Cerebellar cortex (tissue), 1 donor: ENCODE data around the gene ESCO1.

Experiments
- DNase-seq: peaks from one replicate; pipeline ENCODE4 v3.0.0-alpha.2; 2015; ENCODE audit warnings: low spot score

Gene ESCO1

DNA sequence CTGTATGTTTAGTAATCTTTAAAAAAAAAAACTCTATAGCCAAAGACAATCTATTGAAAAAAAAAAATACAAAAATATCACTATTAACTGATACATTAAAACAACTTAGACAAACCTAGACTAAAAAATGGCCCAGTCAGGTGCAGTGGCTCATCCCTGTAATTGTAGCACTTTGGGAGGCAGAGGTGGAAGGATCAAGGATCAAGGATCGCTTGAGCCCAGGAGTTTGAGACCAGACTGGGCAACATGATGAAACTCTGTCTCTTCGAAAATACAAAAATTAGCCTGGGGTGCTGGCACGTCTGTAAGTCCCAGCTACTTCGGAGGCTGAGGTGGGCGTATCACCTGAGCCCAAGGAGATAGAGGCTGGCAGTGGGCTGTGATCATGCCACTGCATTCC lies 16.1 kb downstream of the ESCO1 start:
- no peak for DNase-seq

GRCh38 chr18:21575656-21576055 lies 24.8 kb downstream of the ESCO1 start:
- DNase-seq = no peak

- DNase-seq = no peak
Measured at GRCh38 chr18:21571772-21572171, 28.7 kb downstream of the ESCO1 start.

DNA sequence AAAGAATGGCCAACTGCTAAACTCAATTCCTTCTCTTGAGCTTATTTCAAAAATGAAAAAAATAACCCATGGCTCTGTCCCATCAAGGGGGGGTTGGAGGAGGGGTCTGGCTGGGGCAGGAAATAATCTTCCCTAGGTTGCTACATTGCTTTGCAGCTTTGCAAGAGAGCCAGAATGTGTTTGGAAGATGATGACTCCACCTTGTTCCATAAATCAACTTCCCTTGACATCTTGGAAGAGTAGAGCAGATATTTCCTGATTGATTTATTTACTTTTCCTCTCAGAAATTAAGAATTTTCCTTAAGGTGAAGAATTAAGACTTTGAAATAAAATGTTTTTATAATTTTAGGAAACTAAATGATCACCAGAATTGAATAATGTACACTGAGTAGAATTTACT lies 41.3 kb downstream of the ESCO1 start:
- no peak for DNase-seq

- peak; percentile 4 for DNase-seq
Measured at GRCh38 chr18:21557607-21558253, 42.8 kb downstream of the ESCO1 start.

GRCh38 chr18:21550510-21550970 lies 50.0 kb downstream of the ESCO1 start:
- no peak for DNase-seq

DNA sequence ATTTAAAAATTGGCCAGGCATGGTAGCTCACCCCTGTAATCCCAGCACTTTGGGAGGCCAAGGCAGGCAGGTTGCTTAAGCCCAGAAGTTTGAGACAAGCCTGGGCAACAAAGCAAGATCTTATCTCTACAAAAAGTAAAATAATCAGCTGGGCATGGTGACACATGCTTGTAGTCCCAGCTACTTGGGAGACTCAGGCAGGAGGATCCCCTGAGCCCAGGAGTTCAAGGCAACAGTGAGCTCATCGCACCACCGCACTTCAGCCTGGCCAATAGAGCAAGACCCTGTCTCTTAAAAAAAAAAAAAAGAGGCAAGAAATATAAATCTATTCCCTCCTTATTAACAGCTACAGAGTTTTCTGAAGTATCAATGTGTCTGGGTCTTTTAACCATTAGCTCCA lies 51.9 kb downstream of the ESCO1 start:
- no peak for DNase-seq

DNA sequence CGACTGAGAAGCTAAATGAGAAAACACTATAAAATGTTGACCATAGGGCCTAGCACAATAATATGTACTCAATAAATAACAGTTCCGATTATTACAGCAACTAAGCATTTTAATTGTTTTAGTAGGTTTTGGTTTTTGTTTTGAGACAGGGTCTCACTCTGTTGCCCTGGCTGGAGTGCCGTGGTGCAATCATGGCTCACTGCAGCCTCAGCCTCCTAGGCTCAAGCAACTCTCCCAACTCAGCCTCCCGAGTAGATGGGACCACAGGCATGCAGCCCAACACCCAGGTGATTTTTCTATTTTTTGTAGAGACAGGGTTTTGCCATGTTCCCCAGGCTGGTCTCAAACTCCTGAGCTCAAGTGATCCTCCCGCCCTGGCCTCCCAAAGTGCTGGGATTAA lies 54.1 kb downstream of the ESCO1 start:
- DNase-seq = no peak

- DNase-seq = no peak
Measured at GRCh38 chr18:21538230-21538629, 62.3 kb downstream of the ESCO1 start.

DNA sequence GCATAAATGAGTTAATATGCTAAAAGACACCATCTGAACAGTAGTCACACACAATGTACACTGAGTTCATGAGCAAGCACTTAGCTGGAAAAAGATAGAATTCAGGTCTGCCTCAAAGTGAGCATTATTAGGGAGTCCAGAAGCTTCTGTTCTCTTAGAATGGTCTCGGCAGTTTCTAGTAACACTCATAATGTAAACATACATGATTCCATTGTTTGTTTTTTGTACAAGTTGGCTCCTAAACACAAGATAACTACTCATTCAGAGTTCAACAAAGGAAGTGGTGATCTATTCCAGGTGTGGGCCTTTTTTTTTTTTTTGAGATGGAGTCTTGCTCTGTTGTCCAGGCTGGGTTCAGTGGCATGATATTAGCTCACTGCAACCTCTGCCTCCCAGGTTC lies 66.2 kb downstream of the ESCO1 start:
- DNase-seq = no peak

DNA sequence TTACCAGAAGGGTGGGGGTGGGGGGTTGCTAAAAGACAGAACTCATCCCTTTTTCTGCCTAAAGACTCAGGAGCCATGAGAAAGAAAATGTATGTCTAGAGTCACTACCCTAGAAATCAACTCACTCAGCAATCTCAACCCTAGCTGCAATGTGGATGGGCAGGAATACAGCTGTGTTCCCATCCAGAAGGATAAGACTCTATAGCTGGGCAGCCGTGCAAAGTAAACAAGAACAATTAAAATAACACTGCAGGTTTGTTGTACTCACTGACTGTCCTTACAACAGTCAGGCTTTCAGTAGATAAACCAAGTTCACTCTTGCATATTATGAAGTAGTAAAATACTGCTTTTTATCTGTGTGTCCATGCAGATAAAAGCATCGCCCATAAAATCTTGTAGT lies 74.0 kb downstream of the ESCO1 start:
- DNase-seq = no peak

- DNase-seq = no peak
Measured at GRCh38 chr18:21525916-21526315, 74.6 kb downstream of the ESCO1 start.

GRCh38 chr18:21522530-21522929 lies 78.0 kb downstream of the ESCO1 start:
- DNase-seq = no peak

DNA sequence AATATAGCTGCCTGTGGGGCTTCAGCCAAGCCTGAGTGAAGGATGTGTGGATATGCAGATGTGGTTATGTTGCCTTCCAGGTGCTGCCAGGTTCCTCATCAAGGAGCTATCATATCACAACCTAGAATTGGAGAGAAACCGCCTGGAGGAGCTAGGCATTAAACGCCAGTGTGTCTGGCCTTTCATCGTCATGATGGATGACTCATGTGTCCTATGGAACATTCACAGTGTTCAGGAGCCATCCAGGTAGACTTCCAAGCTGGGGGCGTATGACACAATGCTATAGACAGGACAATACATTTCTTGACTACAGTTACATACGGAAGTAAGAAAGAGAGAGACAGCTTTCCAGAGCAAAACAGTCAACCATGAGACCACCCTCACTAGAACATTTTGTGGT lies 86.8 kb downstream of the ESCO1 start:
- no peak for DNase-seq

- no peak for DNase-seq
Measured at GRCh38 chr18:21513292-21513691, 87.2 kb downstream of the ESCO1 start.

- peak; percentile 17 for DNase-seq
Measured at GRCh38 chr18:21509062-21509461, 91.4 kb downstream of the ESCO1 start.

DNA sequence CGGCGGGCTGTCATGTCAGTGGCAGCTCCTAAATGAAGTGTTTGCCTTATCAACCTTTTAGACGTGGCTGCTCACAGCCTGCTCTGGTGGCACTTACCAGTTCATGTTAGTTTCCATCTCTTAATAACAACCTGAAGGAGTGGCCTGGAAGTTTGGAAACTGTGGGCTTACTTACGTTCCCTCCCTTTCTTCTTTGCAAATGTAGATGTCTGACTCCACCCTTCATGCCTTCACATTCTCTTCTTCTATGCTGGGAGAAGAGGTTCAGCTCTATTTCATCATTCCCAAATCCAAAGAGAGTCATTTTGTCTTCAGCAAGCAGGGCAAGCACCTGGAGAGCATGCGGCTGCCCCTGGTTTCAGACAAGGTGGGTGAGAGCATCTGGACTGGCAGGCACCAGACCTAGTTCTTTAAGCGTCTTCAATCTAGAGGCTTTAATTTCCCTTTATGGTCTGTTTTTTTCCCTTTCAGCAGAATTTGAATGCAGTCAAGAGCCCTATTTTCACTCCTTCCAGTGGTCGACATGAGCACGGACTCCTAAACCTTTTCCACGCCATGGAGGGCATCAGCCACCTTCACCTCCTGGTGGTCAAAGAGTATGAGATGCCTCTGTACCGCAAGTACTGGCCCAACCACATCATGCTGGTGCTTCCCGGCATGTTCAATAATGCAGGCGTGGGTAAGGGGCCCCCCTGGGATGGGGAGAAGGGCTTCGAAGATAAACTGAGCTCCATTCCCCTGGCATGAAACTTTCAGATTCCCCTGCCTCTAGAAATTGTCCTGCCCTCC lies 92.4 kb downstream of the ESCO1 start:
- no peak for DNase-seq

GRCh38 chr18:21502661-21503060 lies 97.8 kb downstream of the ESCO1 start:
- DNase-seq = peak; percentile 56

GRCh38 chr18:21499997-21500396 lies 100.5 kb downstream of the ESCO1 start:
- DNase-seq = no peak

GRCh38 chr18:21496277-21496835 lies 104.1 kb downstream of the ESCO1 start:
- no peak for DNase-seq

DNA sequence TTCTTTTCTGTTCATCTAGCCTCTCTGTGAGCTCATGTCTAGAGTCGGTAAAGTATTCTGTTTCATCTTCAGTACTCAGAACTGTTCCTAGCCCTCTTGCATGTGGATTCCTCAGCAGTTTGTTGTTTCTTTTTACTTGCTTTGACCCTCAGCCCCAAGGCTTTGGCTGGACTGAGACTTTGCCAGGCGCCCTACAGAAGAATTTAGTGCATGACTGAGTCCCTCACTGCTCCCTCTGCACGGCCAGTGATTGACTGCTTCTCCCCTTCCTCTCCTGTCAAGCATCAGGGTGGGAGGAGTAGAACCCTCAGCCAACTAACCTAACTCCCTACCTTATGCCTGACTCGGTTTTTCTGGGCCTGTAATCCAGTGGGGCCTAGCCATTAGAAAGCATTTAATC lies 109.8 kb downstream of the ESCO1 start:
- no peak for DNase-seq

DNA sequence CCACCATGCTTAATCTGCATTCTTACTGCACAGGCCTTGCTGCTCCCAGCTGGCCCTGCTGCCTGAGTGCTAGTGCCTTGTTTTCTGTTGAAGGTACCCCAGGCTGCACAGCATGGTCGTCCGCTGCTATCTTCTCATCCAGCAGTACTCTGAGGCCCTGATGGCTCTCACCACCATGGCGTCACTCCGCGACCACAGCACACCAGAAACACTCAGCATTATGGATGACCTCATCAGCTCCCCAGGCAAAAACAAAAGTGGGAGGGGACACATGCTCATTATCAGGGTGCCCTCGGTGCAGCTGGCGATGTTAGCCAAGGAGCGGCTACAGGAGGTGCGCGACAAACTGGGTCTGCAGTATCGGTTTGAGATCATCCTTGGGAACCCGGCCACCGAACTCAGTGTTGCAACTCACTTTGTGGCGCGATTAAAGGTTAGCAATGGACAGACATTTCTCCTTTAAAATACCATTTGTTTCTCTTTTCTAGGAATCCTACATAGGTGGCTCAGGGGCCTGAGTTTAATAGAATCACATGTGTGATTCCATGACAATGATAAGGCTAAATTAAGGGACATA lies 110.5 kb downstream of the ESCO1 start:
- DNase-seq = no peak
